Heart right ventricle (tissue), 16 donors: ENCODE measurements around the gene RNF19B. TPM values are rescaled to one million over a fixed set of nuclear protein-coding genes. Genes with fewer than 3 reads are reported as not detected.
A peak's percentile ranks its signal among the peaks of the same experiment; 100 is the strongest.

Experiments
- ATAC-seq, 8 donors: fragments of 200-7000 bp; cut with Tn5 transposase; one replicate each; pipeline ENCODE4 v1.9.1; 2020; ENCODE audit warnings: mild to moderate bottlenecking in 8 of 8, moderate library complexity in 8 of 8, moderate number of reproducible peaks in 1 of 8
- DNase-seq, 2 donors: peaks; one replicate each; pipeline ENCODE4 v3.0.0-alpha.2; 2020
- H3K27ac ChIP-seq, 10 donors: fragments of 200-600 bp; sonication (generic) in 2 of 10; one replicate each; pipeline versions ENCODE4 v1.5.0 to v1.8.0; 2020 to 2022; ENCODE audit warnings: mild to moderate bottlenecking in 3 of 10
- H3K27me3 ChIP-seq, 7 donors: fragments of 200-600 bp; one replicate each; pipeline ENCODE4 v1.8.0; 2021 to 2022; ENCODE audit warnings: mild to moderate bottlenecking in 2 of 7
- H3K36me3 ChIP-seq, 9 donors: fragments of 200-600 bp; sonication (generic) in 1 of 9; one replicate each; pipeline versions ENCODE4 v1.5.0 to v1.8.0; 2020 to 2022; ENCODE audit warnings: mild to moderate bottlenecking in 2 of 9
- H3K4me1 ChIP-seq, 9 donors: fragments of 200-600 bp; sonication (generic) in 1 of 9; one replicate each; pipeline versions ENCODE4 v1.5.0 to v1.8.0; 2020 to 2022; ENCODE audit warnings: mild to moderate bottlenecking in 4 of 9
- H3K4me3 ChIP-seq, 10 donors: fragments of 200-600 bp; sonication (generic) in 2 of 10; one replicate each; pipeline versions ENCODE4 v1.5.0 to v1.8.0; 2020 to 2022; ENCODE audit warnings: mild to moderate bottlenecking in 7 of 10, moderate library complexity in 2 of 10
- H3K9me3 ChIP-seq, 11 donors: fragments of 200-600 bp in 10 of 11; sonication (generic) in 2 of 11; one replicate each; pipeline versions ENCODE4 v1.5.0 to v1.8.0; 2013 to 2022; ENCODE audit warnings: mild to moderate bottlenecking in 2 of 11, control low read depth in 1 of 11, moderate library complexity in 1 of 11
- WGBS, 2 donors: extraction: QIAGEN DNeasy Blood & Tissue Kit; methylation state at CpG; one replicate each; pipeline ENCODE4 v1.1.7; 2013; ENCODE audit warnings: inconsistent platforms in 1 of 2; 5-methylcytosine and 5-hydroxymethylcytosine counted together
- intact Hi-C, 10 donors: fragments of 100-400 bp; cut with DNase I; formaldehyde crosslinking; loops; one replicate each; pipeline versions ENCODE4 v1.11.1 to v1.14.2; 2022
- polyA plus RNA-seq, 2 donors: library from polyadenylated mRNA; stranded (reverse); fragments of 200-250 nt; gene quantifications; one replicate each; pipeline ENCODE4 v1.2.3, GENCODE V29; 2013
- total RNA-seq, 10 donors: library from RNA; stranded (reverse); fragmentation: NEBNext Ultra II Directional in 3 of 10; extraction: Animal tissue kit (Norgen Biotek cat#: 25700) in 3 of 10; gene quantifications; one replicate each; pipeline versions ENCODE4 v1.2.1 to v1.2.4, GENCODE V29; 2021 to 2023
- TF ChIP-seq, protein P1 (sequence below), 9 donors: fragments of 200-600 bp; sonication (generic) in 2 of 9; IDR thresholded peaks; one replicate each; pipeline versions ENCODE4 v1.5.0 to v1.8.0; 2021 to 2022; ENCODE audit warnings: antibody characterized with exemption in 9 of 9, mild to moderate bottlenecking in 5 of 9, moderate library complexity in 1 of 9
- donor health status: Arrhythmogenic right ventricular cardiomyopathy.
- donor health status: ischemic (EF 13 %, LVEDD 7.1; RV severe dilation, severe dysfunction).
- donor health status: healthy with polysubstance abuse.
- donor health status: DM: no; HTN: yes; CAD: no.
- donor health status: DM: no; HTN: no; CAD: no.
- donor health status: ischemic (EF 25% LVEDD 6.9; RV normal size, moderate dysfunction).
- donor health status: ischemic (EF 25% LVEDD 5.7; RV mildly dilated, moderate dysfunction).
- donor health status: healthy.
- donor health status: DM: yes; HTN: yes; CAD: no.
- donor health status: Ischemic cardiomyopathy.
- donor health status: ischemic (EF 35%, LVEDD 5.7; RV mildly dilated, moderate dysfunction).
- donor health status: nonischemic (EF 11% LVEDD 7.7; RV severe dilation, severe dysfunction).
- donor health status: DM: yes; HTN: yes; CAD: no.
- donor health status: PGD.
- donor health status: ischemic (EF 29% LVEDD 5.4; RV normal size, mild dysfunction).
- donor health status: nonischemic (EF 23%, LVEDD 6.1; RV moderate dilation, normal function).

The RNF19B gene
- total and polyA plus RNA-seq, 12 donors: 1.1 to 36.9 (median 13.2) TPM

DNA sequence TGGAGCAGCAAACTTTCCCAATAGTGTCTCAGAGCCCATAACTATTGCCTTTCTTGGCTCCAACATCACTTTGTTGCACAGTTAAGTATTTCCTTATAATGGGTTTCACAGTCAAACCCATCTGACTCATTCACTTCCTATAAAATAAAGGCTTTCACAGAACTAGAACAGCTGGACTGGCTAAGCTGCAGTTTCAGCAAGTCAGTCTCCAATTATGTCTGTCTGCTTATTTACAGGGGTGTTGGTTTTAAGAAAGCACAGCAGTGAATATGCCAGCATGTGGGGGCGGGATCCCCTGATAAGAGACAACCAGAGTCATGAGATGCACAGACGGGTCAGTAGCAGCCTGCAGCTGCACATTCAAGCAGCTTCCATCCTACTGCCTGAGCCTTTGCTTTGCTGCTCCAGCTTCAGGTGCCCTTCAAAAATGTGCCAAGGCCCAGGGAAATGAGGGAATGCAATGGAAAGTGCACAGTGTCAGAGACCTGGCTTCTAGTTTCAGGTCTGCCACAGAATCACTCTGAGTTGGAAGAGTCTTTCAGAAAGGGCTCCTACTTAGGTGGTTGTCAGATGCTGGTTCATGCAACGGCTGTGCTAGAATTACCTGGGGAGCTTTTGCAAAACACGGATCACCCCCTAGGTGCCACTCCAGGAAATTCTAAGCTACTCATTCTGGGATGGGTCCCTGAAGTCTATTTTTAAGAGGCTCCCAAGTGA, 24.8 kb downstream of the RNF19B start:
- 58 to 60% methylated on average over 4 of the region's 4 CpGs for WGBS, 2 donors
- TF ChIP-seq, protein P1, sequence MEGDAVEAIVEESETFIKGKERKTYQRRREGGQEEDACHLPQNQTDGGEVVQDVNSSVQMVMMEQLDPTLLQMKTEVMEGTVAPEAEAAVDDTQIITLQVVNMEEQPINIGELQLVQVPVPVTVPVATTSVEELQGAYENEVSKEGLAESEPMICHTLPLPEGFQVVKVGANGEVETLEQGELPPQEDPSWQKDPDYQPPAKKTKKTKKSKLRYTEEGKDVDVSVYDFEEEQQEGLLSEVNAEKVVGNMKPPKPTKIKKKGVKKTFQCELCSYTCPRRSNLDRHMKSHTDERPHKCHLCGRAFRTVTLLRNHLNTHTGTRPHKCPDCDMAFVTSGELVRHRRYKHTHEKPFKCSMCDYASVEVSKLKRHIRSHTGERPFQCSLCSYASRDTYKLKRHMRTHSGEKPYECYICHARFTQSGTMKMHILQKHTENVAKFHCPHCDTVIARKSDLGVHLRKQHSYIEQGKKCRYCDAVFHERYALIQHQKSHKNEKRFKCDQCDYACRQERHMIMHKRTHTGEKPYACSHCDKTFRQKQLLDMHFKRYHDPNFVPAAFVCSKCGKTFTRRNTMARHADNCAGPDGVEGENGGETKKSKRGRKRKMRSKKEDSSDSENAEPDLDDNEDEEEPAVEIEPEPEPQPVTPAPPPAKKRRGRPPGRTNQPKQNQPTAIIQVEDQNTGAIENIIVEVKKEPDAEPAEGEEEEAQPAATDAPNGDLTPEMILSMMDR (IDR thresholded peaks at IDR 0.05): no peak
- Histone ChIP-seq H3K27ac (peak overlapping the region in 6 of 10 donors; percentile 5 to 60 (median 34)), H3K36me3 (peaks cover 0 to 100% (median 44%) of the 10 kb centered on the region in 9 donors), H3K4me3 (no peak overlapping the region), H3K9me3 (no peaks in the 10 kb centered on the region), H3K27me3 (no peaks in the 10 kb centered on the region), H3K4me1 (peaks cover 4 to 56% (median 16%) of the 10 kb centered on the region in 9 donors)
- peak in 1 of 2 donors; percentile 73 for DNase-seq
- intact Hi-C loops: loop anchor here in 6 of 10 donors (10.0 kb wide), 5 partner anchors 65 to 145 kb away; partner anchors contain the start of gene AZIN2 (in 3 of the 6)
- ATAC-seq: peak; percentile 74 to 92 (median 83)

DNA sequence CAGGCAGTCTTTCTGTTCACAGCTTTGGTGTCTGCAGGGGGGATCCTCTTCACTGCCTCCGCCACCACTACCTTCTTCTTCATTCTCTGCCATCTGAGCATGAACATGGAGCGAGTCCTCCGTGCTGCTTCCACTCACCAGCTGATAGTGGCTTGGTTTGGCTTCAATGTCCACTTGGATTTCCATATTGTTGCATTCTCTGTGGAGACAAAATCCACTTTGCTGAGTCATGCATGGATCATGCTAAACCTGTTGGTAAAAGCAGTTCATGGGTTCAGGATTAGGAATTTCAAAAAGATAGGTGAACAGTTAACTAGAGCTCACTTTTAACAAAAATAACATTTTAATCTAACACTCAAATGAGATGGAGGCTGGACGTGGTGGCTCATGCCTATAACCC, 27.5 kb downstream of the RNF19B start:
- Histone ChIP-seq H3K27ac (no peak overlapping the region), H3K36me3 (peaks cover 0 to 77% (median 29%) of the 10 kb centered on the region in 9 donors), H3K27me3 (no peaks in the 10 kb centered on the region), H3K4me3 (no peak overlapping the region), H3K9me3 (no peaks in the 10 kb centered on the region), H3K4me1 (peaks cover 8 to 65% (median 26%) of the 10 kb centered on the region in 9 donors)
- TF ChIP-seq, protein P1 (IDR thresholded peaks at IDR 0.05): no peak
- DNase-seq: no peak
- 95 to 98% methylated on average over 4 of the region's 4 CpGs for WGBS, 2 donors
- ATAC-seq: no peak
- intact Hi-C loops: loop anchor here in 6 of 10 donors (10.0 kb wide), 5 partner anchors 68 to 148 kb away; partner anchors contain the start of gene AZIN2 (in 3 of the 6)

DNA sequence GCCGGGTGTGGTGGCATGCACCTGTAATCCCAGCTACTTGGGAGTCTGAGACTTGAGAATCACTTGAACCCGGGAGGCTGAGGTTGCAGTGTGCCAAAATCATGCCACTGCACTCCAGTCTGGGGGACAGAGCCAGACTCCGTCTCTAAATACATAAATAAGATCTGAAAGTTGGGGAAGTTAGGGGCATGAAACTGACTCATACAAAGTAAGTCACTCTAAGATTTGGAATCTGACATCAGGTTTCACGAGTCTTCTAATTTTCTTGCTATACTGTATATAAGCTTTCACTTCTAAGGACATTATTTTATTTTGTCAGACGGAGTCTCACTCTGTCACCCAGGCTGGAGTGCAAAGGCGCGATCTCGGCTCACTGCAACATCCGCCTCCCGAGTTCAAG, 30.1 kb downstream of the RNF19B start:
- intact Hi-C loops: loop anchor here in 8 of 10 donors (2.0 to 10.0 kb wide), 11 partner anchors 70 to 152 kb away; partner anchors contain the start of gene AZIN2 (in 5 of the 8)
- TF ChIP-seq, protein P1 (IDR thresholded peaks at IDR 0.05): no peak
- H3K27ac ChIP-seq: peak overlapping the region in 6 of 10 donors; percentile 10 to 74 (median 44)

DNA sequence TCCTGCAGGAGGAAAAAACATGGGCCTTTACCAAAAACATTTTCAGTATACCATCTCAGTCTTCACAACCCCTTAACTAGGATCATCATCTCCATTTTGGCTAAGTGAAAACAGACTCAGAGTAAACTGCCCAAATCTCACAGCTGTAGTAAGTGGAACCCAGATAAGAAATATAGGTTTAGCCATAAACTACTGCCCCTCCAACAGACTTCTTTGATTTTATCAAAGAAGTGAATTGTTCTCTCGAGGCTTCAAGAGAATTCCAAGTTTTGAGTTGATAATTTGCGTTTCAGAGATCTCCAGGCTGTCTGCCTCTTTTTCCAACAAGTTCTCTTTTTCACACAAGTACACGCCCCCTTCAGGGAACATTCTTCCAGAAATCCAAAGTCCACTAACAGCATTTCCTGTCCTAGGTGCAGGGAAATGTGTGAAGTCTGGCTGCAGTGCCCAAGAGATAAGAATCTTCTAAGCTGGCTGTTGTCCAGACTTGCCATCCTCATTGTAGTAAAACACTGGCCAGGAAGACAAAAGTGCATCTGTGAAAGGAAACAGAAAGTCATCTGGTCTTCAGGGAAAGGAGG, 30.8 kb downstream of the RNF19B start:
- no peaks in the 10 kb centered on the region for H3K27me3 ChIP-seq
- intact Hi-C loops: loop anchor here (1.0 to 10.0 kb wide), 15 partner anchors 71 to 153 kb away; partner anchors contain the start of gene AZIN2 (in 5 of the 10)
- peaks cover 3 to 32% (median 14%) of the 10 kb centered on the region in 9 donors for H3K4me1 ChIP-seq
- WGBS, 2 donors: 36 to 38% methylated on average over 3 of the region's 3 CpGs
- peak in 1 of 2 donors; percentile 38 for DNase-seq
- no peaks in the 10 kb centered on the region for H3K9me3 ChIP-seq
- peak; percentile 28 to 70 (median 62) for ATAC-seq
- H3K27ac ChIP-seq: peak overlapping the region in 7 of 10 donors; percentile 3 to 74 (median 45)
- peaks cover 0 to 45% (median 23%) of the 10 kb centered on the region in 9 donors for H3K36me3 ChIP-seq
- no peak overlapping the region for H3K4me3 ChIP-seq
- TF ChIP-seq, protein P1 (IDR thresholded peaks at IDR 0.05): peak in 1 of 9 donors; percentile 28

More for the DNA sequence above, 30.1 kb downstream of the RNF19B start:
- H3K36me3 ChIP-seq: peaks cover 0 to 52% (median 23%) of the 10 kb centered on the region in 9 donors
- no peaks in the 10 kb centered on the region for H3K27me3 ChIP-seq
- H3K4me3 ChIP-seq: no peak overlapping the region
- ATAC-seq (no peak), DNase-seq (no peak)
- H3K9me3 ChIP-seq: no peaks in the 10 kb centered on the region
- peaks cover 3 to 40% (median 19%) of the 10 kb centered on the region in 9 donors for H3K4me1 ChIP-seq
- WGBS, 2 donors: 94% methylated on average over 10 of the region's 10 CpGs
